ENCODE data around the gene RANBP1. TPM values are rescaled to one million over a fixed set of nuclear protein-coding genes. Genes with fewer than 3 reads are reported as not detected.

RANBP1 gene
- total and polyA plus RNA-seq, 2 of the 8 experiments (the other 6 are each of a cell fraction or from before 2014, with no cell fraction given), result 343 to 484 TPM

- TF ChIP-seq ZNF274 (IDR thresholded peaks at IDR 0.05; ENCODE audit: borderline replicate concordance, extremely low read depth, low read length) (no peak), SIN3A (conservative IDR thresholded peaks at IDR 0.05 in 1 of 2, IDR thresholded peaks at IDR 0.05 in 1 of 2; ENCODE audit: low read depth in 1 of 2, low read length in 2 of 2) (no peak), CTCF (IDR thresholded peaks at IDR 0.05; ENCODE audit: control extremely low read depth in 1 of 3, insufficient read depth in 1 of 3, low read depth in 1 of 3, low read length in 3 of 3) (no peak), SIRT6 (IDR thresholded peaks at IDR 0.05; ENCODE audit: low read length) (no peak), SUZ12 (IDR thresholded peaks at IDR 0.05; ENCODE audit: low read length) (no peak)
These were observed 559 bp downstream of the RANBP1 start (continued) for GRCh38 chr22:20116376-20116950.

Data from H1 (cell line).